Endodermal cell (in vitro differentiated cells): ENCODE measurements around the gene CPEB2. TPM values are rescaled to one million over a fixed set of nuclear protein-coding genes. Genes with fewer than 3 reads are reported as not detected.

Experiments
- DNase-seq: peaks from one replicate; pipeline ENCODE4 v3.0.0-alpha.2; 2017
- H3K27ac ChIP-seq: 2 replicates; pipeline ENCODE4 v1.5.1; 2013; ENCODE audit warnings: mild to moderate bottlenecking, low read depth, low read length, moderate library complexity
- H3K27me3 ChIP-seq: 2 replicates; pipeline ENCODE4 v1.6.1; 2013; ENCODE audit warnings: mild to moderate bottlenecking, low read length, moderate library complexity; ENCODE audit not compliant: insufficient read depth, control insufficient read depth, poor library complexity, severe bottlenecking
- H3K36me3 ChIP-seq: 2 replicates; pipeline ENCODE4 v1.7.0; 2013; ENCODE audit warnings: mild to moderate bottlenecking, low read length, moderate library complexity; ENCODE audit not compliant: control insufficient read depth, insufficient read depth
- H3K4me1 ChIP-seq: one replicate; pipeline ENCODE4 v1.7.0; 2013; ENCODE audit warnings: low read length; ENCODE audit not compliant: control insufficient read depth, insufficient read depth
- H3K4me3 ChIP-seq: 2 replicates; pipeline ENCODE4 v1.5.1; 2013; ENCODE audit warnings: mild to moderate bottlenecking, low read length, moderate library complexity
- H3K9ac ChIP-seq: 2 replicates; pipeline ENCODE4 v1.6.1; 2013; ENCODE audit warnings: mild to moderate bottlenecking, low read length, moderate library complexity; ENCODE audit not compliant: poor library complexity, severe bottlenecking; ENCODE audit errors: extremely low read depth
- H3K9me3 ChIP-seq: 2 replicates; pipeline ENCODE4 v1.6.1; 2013; ENCODE audit warnings: mild to moderate bottlenecking, low read length, moderate library complexity; ENCODE audit not compliant: control insufficient read depth
- H3K27ac Mint-ChIP-seq: 2 replicates; pipeline ENCODE4 v1.8.0; 2020; ENCODE audit warnings: mixed read lengths
- H3K27me3 Mint-ChIP-seq: 2 replicates; pipeline ENCODE4 v1.8.0; 2021; ENCODE audit warnings: mild to moderate bottlenecking, mixed read lengths; ENCODE audit not compliant: insufficient read depth
- H3K36me3 Mint-ChIP-seq: 2 replicates; pipeline ENCODE4 v1.8.0; 2020; ENCODE audit warnings: low read depth, mixed read lengths
- H3K4me1 Mint-ChIP-seq: 2 replicates; pipeline ENCODE4 v1.8.0; 2020; ENCODE audit warnings: mixed read lengths
- H3K4me3 Mint-ChIP-seq: 2 replicates; pipeline ENCODE4 v1.8.0; 2020; ENCODE audit warnings: mild to moderate bottlenecking, moderate library complexity, mixed read lengths
- H3K9me3 Mint-ChIP-seq: 2 replicates; pipeline ENCODE4 v1.8.0; 2020; ENCODE audit warnings: mild to moderate bottlenecking, mixed read lengths
- WGBS, 2 experiments: methylation state at CpG; one replicate each; pipeline versions ENCODE4 v1.1.5 to v1.1.7; 2013; ENCODE audit warnings: missing lambda C conversion rate in 2 of 2, mixed read lengths in 1 of 2; ENCODE audit not compliant: insufficient coverage in 1 of 2, insufficient read length in 1 of 2; 5-methylcytosine and 5-hydroxymethylcytosine counted together
- total RNA-seq, 2 donors: library from RNA; stranded (reverse); fragmentation: NEBNext Ultra II Directional in 1 of 2; extraction: Animal tissue kit (Norgen Biotek cat#: 25700) in 1 of 2; gene quantifications; 2 replicates in 1 of 2; 3 replicates in 1 of 2; pipeline ENCODE4 v1.2.1, GENCODE V29; 2021
- TF ChIP-seq, protein P1 (sequence below): fragments of 200-600 bp; sonication (generic); conservative IDR thresholded peaks from 2 replicates; pipeline ENCODE4 v1.5.0; 2021; ENCODE audit warnings: antibody characterized with exemption, mild to moderate bottlenecking

The CPEB2 gene
- total RNA-seq, 2 donors from 2014 or later: 4.8 to 8.6 TPM

DNA sequence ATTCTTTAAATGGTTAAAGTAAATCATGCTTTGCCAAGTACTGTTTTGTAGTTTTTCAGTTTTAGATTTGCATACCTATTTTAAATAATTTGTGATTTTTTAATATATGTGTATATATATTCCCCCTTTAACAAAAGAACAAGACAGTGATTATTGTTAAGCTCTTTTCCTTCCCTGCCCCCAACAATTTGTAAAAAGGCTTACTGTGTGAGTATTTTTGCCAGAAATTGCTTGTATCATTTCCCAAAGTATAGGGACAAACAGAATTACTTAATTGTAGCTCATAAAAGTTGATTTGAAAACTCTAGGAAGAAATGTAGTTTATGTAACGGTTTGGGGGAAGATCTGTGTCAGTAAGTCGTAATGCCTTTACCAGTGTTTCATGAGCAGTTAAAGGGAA is 19.0 kb downstream of the CPEB2 start:
- Histone ChIP-seq H3K36me3 (peaks cover 20% of the 10 kb centered on the region), H3K9ac (no peak overlapping the region), H3K27me3 (no peaks in the 10 kb centered on the region), H3K9me3 (no peaks in the 10 kb centered on the region), H3K4me1 (no peaks in the 10 kb centered on the region), H3K27ac (no peak overlapping the region), H3K4me3 (no peak overlapping the region)
- DNase-seq: no peak
- Mint-ChIP-seq H3K4me3 (no peak overlapping the region), H3K9me3 (no peaks in the 10 kb centered on the region), H3K4me1 (no peaks in the 10 kb centered on the region), H3K27me3 (no peaks in the 10 kb centered on the region), H3K36me3 (peaks cover 11% of the 10 kb centered on the region), H3K27ac (no peak overlapping the region)
- TF ChIP-seq, protein P1, sequence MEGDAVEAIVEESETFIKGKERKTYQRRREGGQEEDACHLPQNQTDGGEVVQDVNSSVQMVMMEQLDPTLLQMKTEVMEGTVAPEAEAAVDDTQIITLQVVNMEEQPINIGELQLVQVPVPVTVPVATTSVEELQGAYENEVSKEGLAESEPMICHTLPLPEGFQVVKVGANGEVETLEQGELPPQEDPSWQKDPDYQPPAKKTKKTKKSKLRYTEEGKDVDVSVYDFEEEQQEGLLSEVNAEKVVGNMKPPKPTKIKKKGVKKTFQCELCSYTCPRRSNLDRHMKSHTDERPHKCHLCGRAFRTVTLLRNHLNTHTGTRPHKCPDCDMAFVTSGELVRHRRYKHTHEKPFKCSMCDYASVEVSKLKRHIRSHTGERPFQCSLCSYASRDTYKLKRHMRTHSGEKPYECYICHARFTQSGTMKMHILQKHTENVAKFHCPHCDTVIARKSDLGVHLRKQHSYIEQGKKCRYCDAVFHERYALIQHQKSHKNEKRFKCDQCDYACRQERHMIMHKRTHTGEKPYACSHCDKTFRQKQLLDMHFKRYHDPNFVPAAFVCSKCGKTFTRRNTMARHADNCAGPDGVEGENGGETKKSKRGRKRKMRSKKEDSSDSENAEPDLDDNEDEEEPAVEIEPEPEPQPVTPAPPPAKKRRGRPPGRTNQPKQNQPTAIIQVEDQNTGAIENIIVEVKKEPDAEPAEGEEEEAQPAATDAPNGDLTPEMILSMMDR: no peak
- 45 to 50% methylated on average over 1 to 2 of the region's 2 CpGs for WGBS, 2 experiments

DNA sequence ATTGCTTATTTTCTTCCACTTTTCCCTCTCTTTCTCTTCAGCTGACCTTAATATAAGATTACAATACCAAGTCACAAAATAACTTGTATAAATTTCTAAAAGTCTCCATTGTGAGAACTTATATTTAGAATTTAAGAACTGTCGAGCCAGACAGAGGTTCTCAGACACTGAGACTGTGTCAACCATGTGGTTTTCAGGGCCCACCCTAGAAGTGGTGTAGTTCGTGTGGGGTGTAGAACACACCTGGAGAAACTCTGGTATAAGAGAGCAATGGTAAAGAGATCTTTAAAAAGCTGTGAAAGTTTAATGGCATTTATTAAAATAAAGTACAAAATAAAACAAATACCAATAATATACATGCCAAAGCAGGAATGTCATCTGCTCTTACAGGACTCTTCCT is 19.7 kb downstream of the CPEB2 start:
- TF ChIP-seq, protein P1: no peak
- no peaks in the 10 kb centered on the region for H3K4me1 ChIP-seq

DNA sequence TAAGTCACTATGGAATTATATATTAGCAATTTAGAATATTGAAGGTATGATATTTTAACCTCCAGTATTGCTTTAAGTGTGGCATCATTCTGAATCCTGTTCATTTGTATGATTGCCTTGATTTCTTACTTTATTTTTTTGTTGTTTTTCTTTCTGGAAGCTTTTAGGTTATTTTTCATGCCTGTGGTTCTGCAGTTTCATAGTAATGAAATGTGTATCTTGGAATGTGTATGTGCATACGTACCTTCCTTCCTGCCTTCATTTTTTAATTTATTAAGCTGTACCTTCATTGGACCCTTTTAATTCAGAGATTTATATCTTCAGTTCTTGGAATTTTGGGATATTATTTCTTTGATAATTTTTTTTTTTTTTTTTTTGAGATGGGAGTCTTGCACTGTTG is 22.1 kb downstream of the CPEB2 start:
- H3K4me3 ChIP-seq: no peak overlapping the region
- DNase-seq: no peak
- H3K27ac ChIP-seq: no peak overlapping the region
- H3K9ac ChIP-seq: no peak overlapping the region
- H3K9me3 Mint-ChIP-seq: no peaks in the 10 kb centered on the region
- no peak overlapping the region for H3K27ac Mint-ChIP-seq
- no peak overlapping the region for H3K4me3 Mint-ChIP-seq
- no peaks in the 10 kb centered on the region for H3K27me3 ChIP-seq
- no peaks in the 10 kb centered on the region for H3K9me3 ChIP-seq
- no CpG with 5 or more reads among the region's 1 CpG for WGBS, 2 experiments
- peaks cover 8% of the 10 kb centered on the region for H3K36me3 Mint-ChIP-seq
- H3K4me1 ChIP-seq: no peaks in the 10 kb centered on the region
- no peaks in the 10 kb centered on the region for H3K27me3 Mint-ChIP-seq
- TF ChIP-seq, protein P1: no peak
- no peaks in the 10 kb centered on the region for H3K4me1 Mint-ChIP-seq
- H3K36me3 ChIP-seq: peaks cover 7% of the 10 kb centered on the region

More for the DNA sequence above, 19.7 kb downstream of the CPEB2 start:
- Mint-ChIP-seq H3K9me3 (no peaks in the 10 kb centered on the region), H3K4me1 (no peaks in the 10 kb centered on the region), H3K4me3 (no peak overlapping the region), H3K36me3 (peaks cover 11% of the 10 kb centered on the region), H3K27ac (no peak overlapping the region), H3K27me3 (no peaks in the 10 kb centered on the region)
- 90% methylated on average over 2 of the region's 2 CpGs; no CpG with 5 or more reads in 1 of the 2 experiments for WGBS, 2 experiments
- no peaks in the 10 kb centered on the region for H3K9me3 ChIP-seq
- no peak overlapping the region for H3K27ac ChIP-seq
- peaks cover 16% of the 10 kb centered on the region for H3K36me3 ChIP-seq
- no peak overlapping the region for H3K9ac ChIP-seq
- no peak for DNase-seq
- H3K4me3 ChIP-seq: no peak overlapping the region
- H3K27me3 ChIP-seq: no peaks in the 10 kb centered on the region
